ENCODE results near the gene CBL. TPM values are rescaled to one million over a fixed set of nuclear protein-coding genes. Genes with fewer than 3 reads are reported as not detected.
"Not testable (repeated sequence)": the region's sequence is repeated elsewhere in the genome, so short reads cannot be mapped to it uniquely, and the experiment has no call there.

The CBL gene
- total RNA-seq, 1 donor, result 11.4 TPM

DNA sequence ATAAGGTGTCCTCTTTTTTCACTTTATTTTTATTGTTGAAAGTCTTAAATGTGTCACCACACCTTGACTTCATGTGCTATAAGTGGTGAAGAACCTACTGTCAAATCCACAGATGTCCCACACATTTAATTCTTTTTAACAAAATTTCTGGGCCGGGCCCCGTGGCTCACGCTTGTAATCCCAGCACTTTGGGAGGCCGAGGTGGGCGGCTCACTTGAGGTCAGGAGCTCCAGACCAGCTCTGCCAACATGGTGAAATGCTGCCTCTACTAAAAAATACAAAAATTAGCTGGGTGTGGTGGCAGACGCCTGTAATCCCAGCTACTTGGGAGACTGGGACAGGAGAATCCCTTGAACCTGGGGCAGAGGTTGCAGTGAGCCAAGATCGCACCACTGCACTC, 3.0 kb downstream of the CBL start:
- H3K4me3 ChIP-seq (ENCODE audit: low read depth, low read length), result no peak overlapping the region
- no peak for DNase-seq (ENCODE audit: low read depth)
- TF ChIP-seq, protein P1, sequence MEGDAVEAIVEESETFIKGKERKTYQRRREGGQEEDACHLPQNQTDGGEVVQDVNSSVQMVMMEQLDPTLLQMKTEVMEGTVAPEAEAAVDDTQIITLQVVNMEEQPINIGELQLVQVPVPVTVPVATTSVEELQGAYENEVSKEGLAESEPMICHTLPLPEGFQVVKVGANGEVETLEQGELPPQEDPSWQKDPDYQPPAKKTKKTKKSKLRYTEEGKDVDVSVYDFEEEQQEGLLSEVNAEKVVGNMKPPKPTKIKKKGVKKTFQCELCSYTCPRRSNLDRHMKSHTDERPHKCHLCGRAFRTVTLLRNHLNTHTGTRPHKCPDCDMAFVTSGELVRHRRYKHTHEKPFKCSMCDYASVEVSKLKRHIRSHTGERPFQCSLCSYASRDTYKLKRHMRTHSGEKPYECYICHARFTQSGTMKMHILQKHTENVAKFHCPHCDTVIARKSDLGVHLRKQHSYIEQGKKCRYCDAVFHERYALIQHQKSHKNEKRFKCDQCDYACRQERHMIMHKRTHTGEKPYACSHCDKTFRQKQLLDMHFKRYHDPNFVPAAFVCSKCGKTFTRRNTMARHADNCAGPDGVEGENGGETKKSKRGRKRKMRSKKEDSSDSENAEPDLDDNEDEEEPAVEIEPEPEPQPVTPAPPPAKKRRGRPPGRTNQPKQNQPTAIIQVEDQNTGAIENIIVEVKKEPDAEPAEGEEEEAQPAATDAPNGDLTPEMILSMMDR (IDR thresholded peaks at IDR 0.05; ENCODE audit: insufficient read depth, low read length), result no peak

DNA sequence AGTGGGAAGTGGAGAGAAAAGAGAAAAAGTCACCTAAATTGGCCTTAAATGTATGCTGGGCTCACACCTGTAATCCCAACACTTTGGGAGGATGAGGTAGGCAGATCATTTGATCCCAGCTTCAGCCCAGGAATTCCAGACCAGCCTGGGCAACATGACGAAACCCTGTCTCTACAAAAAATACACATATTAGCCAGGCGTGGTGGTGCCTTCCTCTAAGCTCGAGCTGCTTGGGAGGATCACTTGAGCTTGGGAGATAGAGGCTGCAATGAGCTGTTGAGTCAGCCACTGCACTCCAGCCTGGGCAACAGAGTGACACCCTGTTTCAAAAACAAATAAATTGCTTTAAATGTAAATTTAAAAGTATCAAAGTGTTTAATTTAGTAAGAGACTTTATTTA, 3.9 kb downstream of the CBL start:
- DNase-seq (ENCODE audit: low read depth), result no peak
- TF ChIP-seq, protein P1 (IDR thresholded peaks at IDR 0.05; ENCODE audit: insufficient read depth, low read length), result no peak
- H3K4me3 ChIP-seq (ENCODE audit: low read depth, low read length), result no peak overlapping the region

DNA sequence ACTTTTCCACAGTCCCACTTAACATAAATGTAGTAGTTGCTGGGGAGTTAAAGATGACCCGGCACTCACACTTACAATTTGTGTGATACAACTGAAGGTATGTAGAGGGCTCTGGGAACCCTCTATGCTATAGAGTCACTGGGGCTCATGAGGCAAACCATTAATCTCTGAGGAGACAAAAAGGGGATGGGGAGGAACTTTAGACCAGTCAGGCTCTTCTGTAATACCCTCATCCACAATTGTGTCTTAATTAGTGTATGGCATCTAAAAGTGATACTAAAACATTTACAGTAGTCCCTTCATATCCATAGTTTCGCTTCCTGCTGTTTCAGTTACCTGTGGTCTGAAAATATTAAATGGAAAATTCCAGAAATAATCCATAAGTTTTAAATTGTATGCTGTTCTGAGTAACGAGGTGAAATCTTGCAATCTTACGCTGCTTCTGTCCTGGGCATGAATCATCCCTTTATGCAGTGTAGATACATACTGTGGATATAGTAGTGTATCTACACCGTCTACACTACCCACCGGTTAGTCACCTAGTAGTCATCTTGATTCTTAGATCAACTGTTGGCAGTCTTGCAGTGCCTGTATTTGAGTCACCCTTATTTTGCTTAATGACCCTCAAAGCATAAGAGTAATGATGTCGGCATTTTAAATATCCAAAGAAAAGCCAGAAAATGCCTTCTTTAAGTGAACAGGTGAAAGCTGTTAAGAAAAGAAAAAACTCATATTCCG, 12.2 kb downstream of the CBL start:
- TF ChIP-seq, protein P1 (IDR thresholded peaks at IDR 0.05; ENCODE audit: insufficient read depth, low read length), result no peak
- peak; percentile 91 for DNase-seq (ENCODE audit: low read depth)
- no peak overlapping the region for H3K4me3 ChIP-seq (ENCODE audit: low read depth, low read length)

DNA sequence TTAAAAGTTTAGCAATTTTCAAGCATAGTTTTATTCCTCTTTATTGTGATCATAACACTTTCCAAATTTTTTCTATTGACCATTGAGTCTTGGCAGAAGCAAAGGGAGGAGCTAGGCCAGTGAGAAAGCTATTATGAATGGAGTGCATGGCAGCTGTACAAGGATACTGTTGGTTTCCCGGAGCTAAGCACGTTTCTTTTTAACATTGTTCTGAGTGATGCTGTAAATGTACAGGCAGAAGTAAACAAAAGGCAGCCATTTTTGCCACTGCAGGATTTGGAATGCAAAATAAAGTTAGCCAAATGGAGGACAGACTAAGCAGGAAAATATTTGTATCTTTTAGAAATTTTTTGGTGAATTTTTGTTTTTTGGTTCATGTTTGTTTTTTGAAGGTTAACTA, 16.2 kb downstream of the CBL start:
- no peak overlapping the region for H3K4me3 ChIP-seq (ENCODE audit: low read depth, low read length)
- peak; percentile 74 for DNase-seq (ENCODE audit: low read depth)
- TF ChIP-seq, protein P1 (IDR thresholded peaks at IDR 0.05; ENCODE audit: insufficient read depth, low read length), result no peak

DNA sequence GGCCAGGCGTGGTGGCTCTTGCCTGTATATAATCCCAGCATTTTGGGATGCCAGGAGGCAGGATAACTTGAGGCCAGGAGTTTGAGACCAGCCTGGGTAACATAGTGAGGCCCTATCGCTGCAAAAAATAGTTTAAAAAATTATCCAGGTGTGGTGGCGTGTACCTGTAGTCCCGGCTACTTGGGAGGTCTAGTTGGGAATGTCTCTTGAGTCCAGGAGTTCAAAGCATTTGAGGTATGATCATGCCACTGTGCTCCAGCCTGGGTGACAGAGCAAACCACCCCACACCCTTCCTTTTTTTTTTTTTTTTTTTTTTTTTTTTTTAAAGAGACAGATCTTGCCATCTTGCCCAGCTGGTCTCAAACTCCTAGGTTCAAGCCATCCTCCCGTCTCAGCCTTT, 16.8 kb downstream of the CBL start:
- DNase-seq (ENCODE audit: low read depth), result no peak
- no peak overlapping the region for H3K4me3 ChIP-seq (ENCODE audit: low read depth, low read length)
- TF ChIP-seq, protein P1 (IDR thresholded peaks at IDR 0.05; ENCODE audit: insufficient read depth, low read length), result no peak

DNA sequence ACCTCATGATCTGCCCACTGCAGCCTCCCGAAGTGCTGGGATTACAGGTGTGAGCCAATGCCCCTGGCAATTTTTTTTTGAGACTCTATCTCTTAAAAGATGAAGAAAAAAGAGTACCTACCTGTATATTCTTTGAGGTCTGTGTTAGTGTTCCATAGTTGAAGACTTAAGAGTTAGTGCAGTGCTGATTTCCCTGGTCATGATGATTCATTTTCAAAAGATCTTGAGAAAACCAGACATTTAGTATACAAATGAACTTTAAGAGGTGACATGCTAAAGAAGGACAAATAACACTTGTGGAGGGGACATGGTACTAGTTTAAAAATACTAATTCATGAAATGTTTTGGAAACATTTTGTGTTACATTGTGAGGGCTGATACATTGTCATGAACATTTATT, 17.7 kb downstream of the CBL start:
- H3K4me3 ChIP-seq (ENCODE audit: low read depth, low read length), result no peak overlapping the region
- peak; percentile 15 for DNase-seq (ENCODE audit: low read depth)
- TF ChIP-seq, protein P1 (IDR thresholded peaks at IDR 0.05; ENCODE audit: insufficient read depth, low read length), result no peak

DNA sequence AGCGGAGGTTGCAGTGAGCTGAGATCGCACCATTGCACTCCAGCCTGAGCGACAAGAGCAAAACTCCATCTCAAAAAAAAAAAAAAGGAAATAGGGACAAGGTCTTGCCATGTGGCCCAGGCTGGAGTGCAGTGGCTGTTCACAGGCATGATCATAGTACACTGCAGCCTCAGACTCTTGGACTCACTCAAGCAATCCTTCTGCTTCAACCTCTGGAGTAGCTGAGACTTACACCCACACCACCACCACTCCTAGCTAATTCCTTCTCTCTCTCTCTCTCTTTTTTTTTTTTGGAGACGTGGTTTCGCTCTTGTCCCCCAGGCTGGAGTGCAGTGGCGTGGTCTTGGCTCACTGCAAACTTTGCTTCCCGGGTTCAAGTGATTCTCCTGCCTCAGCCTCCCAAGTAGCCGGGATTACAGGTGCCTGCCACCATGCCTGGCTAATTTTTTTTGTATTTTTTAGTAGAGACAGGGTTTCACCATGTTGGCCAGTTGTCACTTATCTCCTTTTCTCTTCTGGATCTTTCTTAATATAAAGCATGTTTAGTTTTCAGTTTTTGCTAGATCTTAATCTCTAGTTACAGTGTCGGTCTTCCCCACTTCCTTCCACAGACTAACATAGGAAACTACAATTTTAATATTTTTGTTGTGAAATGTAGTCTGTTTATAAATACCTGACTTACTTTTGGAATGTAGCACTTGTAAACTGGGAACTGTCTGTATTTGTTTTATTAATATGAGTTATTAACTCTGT, 22.6 kb downstream of the CBL start:
- H3K4me3 ChIP-seq (ENCODE audit: low read depth, low read length); DNase-seq (ENCODE audit: low read depth): not testable (repeated sequence)

All from fibroblast of the aortic adventitia (primary cell).